Calu3 (cell line): ENCODE measurements around the gene BCL11A. TPM values are rescaled to one million over a fixed set of nuclear protein-coding genes. Genes with fewer than 3 reads are reported as not detected.

Source experiments
- BruUV-seq: library from RNA; stranded (reverse); fragments of 400-500 nt; replicated peaks from 2 replicates; lab custom pipeline; 2021; lab: Mats Ljungman, UMichigan
- CTCF ChIA-PET: fragments of 300-600 bp; sonication (Branson Sonifier 250); formaldehyde crosslinking; loops from one replicate; lab custom pipeline; 2022; ENCODE audit warnings: antibody characterized with exemption; lab: Charles Lee
- DNase-seq: peaks from one replicate; pipeline ENCODE4 v3.0.0; 2022
- H3K27ac Mint-ChIP-seq: one replicate; pipeline ENCODE4 v1.8.0; 2022; ENCODE audit warnings: mixed read lengths; ENCODE audit not compliant: unreplicated experiment
- H3K27me3 Mint-ChIP-seq: one replicate; pipeline ENCODE4 v1.8.0; 2022; ENCODE audit warnings: mixed read lengths; ENCODE audit not compliant: unreplicated experiment
- H3K36me3 Mint-ChIP-seq: one replicate; pipeline ENCODE4 v1.8.0; 2022; ENCODE audit warnings: mild to moderate bottlenecking, moderate library complexity, mixed read lengths; ENCODE audit not compliant: insufficient read depth, unreplicated experiment
- H3K4me1 Mint-ChIP-seq: one replicate; pipeline ENCODE4 v1.8.0; 2022; ENCODE audit warnings: mild to moderate bottlenecking, low read depth, mixed read lengths; ENCODE audit not compliant: unreplicated experiment
- H3K4me3 Mint-ChIP-seq: one replicate; pipeline ENCODE4 v1.8.0; 2022; ENCODE audit warnings: mild to moderate bottlenecking, low read depth, moderate library complexity, mixed read lengths; ENCODE audit not compliant: unreplicated experiment
- H3K9me3 Mint-ChIP-seq: one replicate; pipeline ENCODE4 v1.8.0; 2022; ENCODE audit warnings: low read depth, mixed read lengths; ENCODE audit not compliant: unreplicated experiment
- CTCF ChIP-seq: fragments of 200-600 bp; IDR thresholded peaks from one replicate; pipeline ENCODE4 v1.8.0; 2022; ENCODE audit warnings: antibody characterized with exemption; ENCODE audit not compliant: unreplicated experiment
- intact Hi-C: fragments of 100-400 bp; cut with micrococcal nuclease; formaldehyde crosslinking; loops from one replicate; pipeline ENCODE4 v1.10.0; 2022; ENCODE audit not compliant: unreplicated experiment
- total RNA-seq: library from RNA; stranded (reverse); gene quantifications from 2 replicates; pipeline ENCODE4 v1.2.3, GENCODE V29; 2022

The BCL11A gene
- total RNA-seq, 1 experiment from 2014 or later, result 8.5 TPM

GRCh38 chr2:60533101-60534051 is 20.1 kb downstream of the BCL11A start:
- intact Hi-C loops, result no loop called here
- CTCF ChIA-PET, result no interaction called here
- TF ChIP-seq CTCF, result no peak
- Mint-ChIP-seq H3K27ac (no peak overlapping the region), H3K9me3 (no peaks in the 10 kb centered on the region), H3K36me3 (peaks cover 6% of the 10 kb centered on the region), H3K4me1 (peaks cover 38% of the 10 kb centered on the region), H3K4me3 (no peak overlapping the region), H3K27me3 (peaks cover 84% of the 10 kb centered on the region)
- no peak for DNase-seq
- no TSS peak for BruUV-seq

GRCh38 chr2:60532421-60532820 is 21.0 kb downstream of the BCL11A start:
- Mint-ChIP-seq H3K27me3 (peaks cover 89% of the 10 kb centered on the region), H3K36me3 (peaks cover 6% of the 10 kb centered on the region), H3K9me3 (no peaks in the 10 kb centered on the region), H3K27ac (no peak overlapping the region), H3K4me1 (peaks cover 38% of the 10 kb centered on the region), H3K4me3 (no peak overlapping the region)
- no peak for DNase-seq
- TF ChIP-seq CTCF, result no peak
- no TSS peak for BruUV-seq
- CTCF ChIA-PET, result interaction anchor here (1.1 kb wide), 1 partner anchor 16 kb away, joined by 3 read pairs; no protein-coding TSS in a partner anchor
- intact Hi-C loops, result no loop called here

GRCh38 chr2:60531701-60532133 is 21.7 kb downstream of the BCL11A start:
- TF ChIP-seq CTCF, result no peak
- intact Hi-C loops, result loop anchor here (2.0 kb wide), 1 partner anchor 45 kb away; no protein-coding TSS in a partner anchor
- H3K36me3 Mint-ChIP-seq, result peaks cover 6% of the 10 kb centered on the region
- no peaks in the 10 kb centered on the region for H3K9me3 Mint-ChIP-seq
- BruUV-seq, result no TSS peak
- H3K27ac Mint-ChIP-seq, result no peak overlapping the region
- H3K27me3 Mint-ChIP-seq, result peaks cover 91% of the 10 kb centered on the region
- CTCF ChIA-PET, result interaction anchor here (0.6 to 1.1 kb wide), 2 partner anchors 15 to 18 kb away, joined by 3 to 6 read pairs; no protein-coding TSS in a partner anchor
- H3K4me3 Mint-ChIP-seq, result peak overlapping the region; percentile 55
- DNase-seq, result no peak
- H3K4me1 Mint-ChIP-seq, result peaks cover 38% of the 10 kb centered on the region

DNA sequence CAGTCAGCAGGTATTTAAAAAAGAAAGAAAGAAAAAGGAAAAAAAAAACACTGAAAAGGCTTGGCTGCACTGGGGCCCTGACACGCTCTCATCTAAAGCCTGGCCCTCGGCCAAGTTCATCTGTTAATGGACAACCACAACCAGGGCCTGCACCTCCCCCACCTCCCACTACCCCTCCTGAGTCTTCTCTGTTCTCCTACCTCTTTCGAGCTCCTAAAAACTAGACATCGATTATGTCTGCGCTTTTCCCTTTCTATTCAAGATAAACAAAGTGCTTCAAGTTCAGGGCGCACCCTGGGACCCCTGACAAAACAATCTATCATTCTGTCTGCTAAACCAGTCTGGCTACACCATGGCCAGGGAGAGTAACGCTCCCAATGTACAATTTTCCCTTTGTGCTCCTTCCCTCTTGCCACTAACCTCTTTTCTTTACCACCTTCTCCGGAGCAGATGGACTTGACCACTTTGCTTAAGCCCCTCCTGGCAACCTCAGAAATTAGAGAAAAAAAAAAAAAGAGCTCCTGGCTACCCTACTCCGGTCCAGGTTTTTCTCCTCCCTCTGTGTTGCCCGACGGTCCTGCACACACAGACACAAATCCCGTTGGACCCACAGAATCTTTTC is 22.7 kb downstream of the BCL11A start:
- TF ChIP-seq CTCF, result no peak
- CTCF ChIA-PET, result interaction anchor here (0.7 to 1.0 kb wide), 3 partner anchors 19 to 242 kb away, joined by 4 to 7 read pairs (median 5); no protein-coding TSS in a partner anchor
- intact Hi-C loops, result loop anchor here (2.0 kb wide), 1 partner anchor 46 kb away; no protein-coding TSS in a partner anchor
- Mint-ChIP-seq H3K4me3 (peak overlapping the region; percentile 55), H3K27me3 (peaks cover 82% of the 10 kb centered on the region), H3K36me3 (peaks cover 6% of the 10 kb centered on the region), H3K4me1 (peaks cover 38% of the 10 kb centered on the region), H3K9me3 (no peaks in the 10 kb centered on the region), H3K27ac (peak overlapping the region; percentile 32)
- peak; percentile 84 for DNase-seq
- no TSS peak for BruUV-seq
